Vagina (tissue), 2 donors: ENCODE results near the gene FBXW11.

Experiments used
- POLR2A ChIP-seq, 2 donors: fragments of 450-650 bp; IDR thresholded peaks; one replicate each; pipeline ENCODE4 v1.6.1; 2017; ENCODE audit warnings: antibody characterized with exemption in 2 of 2, mild to moderate bottlenecking in 2 of 2, moderate library complexity in 2 of 2
- TF ChIP-seq, protein P1 (sequence below), 3 experiments: fragments of 450-650 bp in 2 of 3; fragments of 200-600 bp in 1 of 3; sonication (generic) in 1 of 3; IDR thresholded peaks; one replicate each; pipeline ENCODE4 v1.5.1; 2017 to 2019; ENCODE audit warnings: antibody characterized with exemption in 3 of 3, mild to moderate bottlenecking in 2 of 3, moderate library complexity in 2 of 3

DNA sequence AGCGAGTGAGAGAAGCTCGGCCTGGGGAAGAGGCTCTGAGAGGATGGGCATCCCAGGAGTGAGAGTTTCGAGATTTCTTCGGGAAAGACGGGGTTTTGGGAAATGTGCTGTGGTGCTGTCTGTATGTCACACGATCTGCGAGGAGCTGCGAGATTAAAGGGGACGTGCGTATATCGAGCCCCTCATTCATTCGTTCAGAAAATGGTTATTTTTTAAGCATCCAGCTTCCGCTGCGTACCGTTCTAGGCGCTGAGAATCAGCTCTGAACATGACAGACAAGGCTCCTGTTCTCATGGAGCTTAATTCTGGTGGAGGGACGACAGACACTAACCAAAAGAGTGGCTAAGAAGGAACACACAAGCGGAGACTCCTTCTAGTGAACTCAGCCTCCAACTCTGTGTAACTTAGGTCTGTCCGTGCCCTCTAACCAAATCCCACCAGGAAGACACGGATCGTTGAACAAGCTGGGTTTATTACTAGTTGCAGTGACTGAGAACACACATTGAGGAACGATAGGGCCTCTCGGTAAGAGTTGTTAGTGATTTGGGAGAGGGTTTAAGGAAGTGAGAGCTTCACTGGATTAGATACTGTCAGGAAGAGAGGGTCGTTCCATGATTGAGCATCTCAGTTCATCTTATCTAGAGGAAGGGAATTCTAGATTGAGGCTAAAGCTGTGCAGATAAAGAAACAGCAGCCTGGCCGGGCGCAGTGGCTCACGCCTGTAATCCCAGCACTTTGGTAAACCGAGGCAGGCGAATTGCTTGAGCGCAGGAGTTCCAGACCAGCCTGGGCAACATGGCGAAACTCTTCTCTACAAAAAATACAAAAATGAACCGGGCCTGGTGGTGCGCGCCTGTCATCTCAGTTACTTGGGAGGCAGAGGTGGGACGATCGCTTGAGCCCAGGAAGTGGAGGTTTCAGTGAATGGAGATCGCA lies 1.0 kb upstream of the FBXW11 start:
- TF ChIP-seq, protein P1, sequence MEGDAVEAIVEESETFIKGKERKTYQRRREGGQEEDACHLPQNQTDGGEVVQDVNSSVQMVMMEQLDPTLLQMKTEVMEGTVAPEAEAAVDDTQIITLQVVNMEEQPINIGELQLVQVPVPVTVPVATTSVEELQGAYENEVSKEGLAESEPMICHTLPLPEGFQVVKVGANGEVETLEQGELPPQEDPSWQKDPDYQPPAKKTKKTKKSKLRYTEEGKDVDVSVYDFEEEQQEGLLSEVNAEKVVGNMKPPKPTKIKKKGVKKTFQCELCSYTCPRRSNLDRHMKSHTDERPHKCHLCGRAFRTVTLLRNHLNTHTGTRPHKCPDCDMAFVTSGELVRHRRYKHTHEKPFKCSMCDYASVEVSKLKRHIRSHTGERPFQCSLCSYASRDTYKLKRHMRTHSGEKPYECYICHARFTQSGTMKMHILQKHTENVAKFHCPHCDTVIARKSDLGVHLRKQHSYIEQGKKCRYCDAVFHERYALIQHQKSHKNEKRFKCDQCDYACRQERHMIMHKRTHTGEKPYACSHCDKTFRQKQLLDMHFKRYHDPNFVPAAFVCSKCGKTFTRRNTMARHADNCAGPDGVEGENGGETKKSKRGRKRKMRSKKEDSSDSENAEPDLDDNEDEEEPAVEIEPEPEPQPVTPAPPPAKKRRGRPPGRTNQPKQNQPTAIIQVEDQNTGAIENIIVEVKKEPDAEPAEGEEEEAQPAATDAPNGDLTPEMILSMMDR (IDR thresholded peaks at IDR 0.05), result no peak
- TF ChIP-seq POLR2A (IDR thresholded peaks at IDR 0.05), result no peak
